Measurements from ENCODE around the gene TRPV4. TPM values are rescaled to one million over a fixed set of nuclear protein-coding genes. Genes with fewer than 3 reads are reported as not detected.

Gene TRPV4
- total RNA-seq, 5 donors from 2014 or later (not counting 1 experiment from before 2014, with no cell fraction given) = not detected

DNA sequence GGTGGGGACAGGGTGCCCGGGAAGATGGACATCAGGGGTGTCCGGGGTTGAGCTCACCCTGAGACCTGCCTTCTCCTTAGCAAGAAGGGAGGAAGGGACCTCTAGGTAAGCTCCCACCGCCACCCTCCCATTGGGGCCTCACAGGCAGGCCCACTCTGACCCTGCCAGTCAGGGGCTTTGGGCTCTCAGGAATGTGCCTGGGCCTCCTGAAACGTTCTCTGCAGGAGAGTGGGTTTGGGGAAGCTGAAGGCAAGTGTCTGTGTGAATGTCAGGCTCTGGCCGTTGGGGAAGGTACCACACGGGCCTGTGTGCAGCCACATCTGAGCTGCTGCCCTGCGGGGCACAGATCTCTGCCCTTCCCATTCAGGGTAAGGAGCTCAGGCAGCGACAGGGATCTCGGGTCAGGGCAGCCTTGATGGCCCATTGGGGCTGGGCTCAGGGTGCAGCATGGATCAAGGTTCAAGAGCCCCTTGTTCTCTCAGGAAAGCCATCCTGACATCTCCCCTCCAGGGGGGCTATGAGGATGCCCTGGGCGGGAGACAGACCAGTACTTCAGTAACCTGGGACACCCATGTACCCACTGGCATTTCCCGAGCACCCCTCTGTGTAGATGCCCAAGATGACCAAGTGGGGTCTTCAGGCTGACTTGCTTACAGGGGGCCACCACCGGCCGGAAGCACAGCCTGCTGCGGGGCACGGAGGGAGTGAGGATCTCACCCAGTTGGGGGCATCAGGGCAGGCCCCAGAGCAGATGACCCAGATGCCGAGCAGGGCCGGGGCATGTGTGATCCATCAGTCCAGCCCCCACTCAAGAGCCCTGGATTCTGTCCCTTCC lies 89.9 kb downstream of the TRPV4 start:
- H3K36me3 Mint-ChIP-seq = no peaks in the 10 kb centered on the region
- ChIA-PET CTCF (no interaction called here), POLR2A (no interaction called here)
- Histone ChIP-seq H3K36me3 (ENCODE audit: control insufficient read depth in 2 of 2, extremely low read depth in 1 of 2, insufficient read depth in 1 of 2, low read length in 1 of 2) (no peaks in the 10 kb centered on the region), H3K4me3 (ENCODE audit: control insufficient read depth in 1 of 2, extremely low read depth in 1 of 2, low read length in 1 of 2) (no peak overlapping the region), H3K9me3 (no peaks in the 10 kb centered on the region), H3K27me3 (replicated peaks in 1 of 2; ENCODE audit: control insufficient read depth in 2 of 2, extremely low read depth in 1 of 2, insufficient read depth in 2 of 2, low read length in 1 of 2) (peaks cover 0 to 18% of the 10 kb centered on the region in 2 experiments), H3K27ac (ENCODE audit: low read length) (no peak overlapping the region), H3K4me1 (ENCODE audit: control insufficient read depth in 1 of 2, extremely low read depth in 1 of 2, insufficient read depth in 2 of 2, low read length in 2 of 2) (no peaks in the 10 kb centered on the region)
- no peak for DNase-seq
- 85% methylated on average over 13 of the region's 17 CpGs for WGBS (ENCODE audit: insufficient coverage)
- H3K4me1 Mint-ChIP-seq = no peaks in the 10 kb centered on the region
- H3K4me3 Mint-ChIP-seq = no peak overlapping the region
- ATAC-seq (replicated peaks in 1 of 4) = no peak
- H3K9me3 Mint-ChIP-seq = no peaks in the 10 kb centered on the region
- peaks cover 0 to 3% of the 10 kb centered on the region in 2 donors for H3K27me3 Mint-ChIP-seq
- no peak overlapping the region for H3K27ac Mint-ChIP-seq

- peaks cover 0 to 6% of the 10 kb centered on the region in 2 donors for H3K27me3 Mint-ChIP-seq
- 82% methylated on average over 4 of the region's 14 CpGs for WGBS (ENCODE audit: insufficient coverage)
- no peak for DNase-seq
- H3K4me3 ChIP-seq (ENCODE audit: control insufficient read depth in 1 of 2, extremely low read depth in 1 of 2, low read length in 1 of 2) = no peak overlapping the region
- H3K4me1 Mint-ChIP-seq = no peaks in the 10 kb centered on the region
- no peaks in the 10 kb centered on the region for H3K9me3 ChIP-seq
- no peaks in the 10 kb centered on the region for H3K4me1 ChIP-seq (ENCODE audit: control insufficient read depth in 1 of 2, extremely low read depth in 1 of 2, insufficient read depth in 2 of 2, low read length in 2 of 2)
- H3K36me3 ChIP-seq (ENCODE audit: control insufficient read depth in 2 of 2, extremely low read depth in 1 of 2, insufficient read depth in 1 of 2, low read length in 1 of 2) = no peaks in the 10 kb centered on the region
- H3K27me3 ChIP-seq (replicated peaks in 1 of 2; ENCODE audit: control insufficient read depth in 2 of 2, extremely low read depth in 1 of 2, insufficient read depth in 2 of 2, low read length in 1 of 2) = peaks cover 0 to 22% of the 10 kb centered on the region in 2 experiments
- ChIA-PET CTCF (no interaction called here), POLR2A (no interaction called here)
- H3K27ac Mint-ChIP-seq = no peak overlapping the region
- H3K9me3 Mint-ChIP-seq = no peaks in the 10 kb centered on the region
- H3K4me3 Mint-ChIP-seq = no peak overlapping the region
- ATAC-seq (replicated peaks in 1 of 4) = no peak
- H3K36me3 Mint-ChIP-seq = no peaks in the 10 kb centered on the region
- H3K27ac ChIP-seq (ENCODE audit: low read length) = no peak overlapping the region
Observed at GRCh38 chr12:109741970-109742703, 91.1 kb downstream of the TRPV4 start.

GRCh38 chr12:109741286-109741969 lies 91.8 kb downstream of the TRPV4 start:
- POLR2A ChIA-PET = no interaction called here
- WGBS (ENCODE audit: insufficient coverage) = 84% methylated on average over 2 of the region's 4 CpGs

DNA sequence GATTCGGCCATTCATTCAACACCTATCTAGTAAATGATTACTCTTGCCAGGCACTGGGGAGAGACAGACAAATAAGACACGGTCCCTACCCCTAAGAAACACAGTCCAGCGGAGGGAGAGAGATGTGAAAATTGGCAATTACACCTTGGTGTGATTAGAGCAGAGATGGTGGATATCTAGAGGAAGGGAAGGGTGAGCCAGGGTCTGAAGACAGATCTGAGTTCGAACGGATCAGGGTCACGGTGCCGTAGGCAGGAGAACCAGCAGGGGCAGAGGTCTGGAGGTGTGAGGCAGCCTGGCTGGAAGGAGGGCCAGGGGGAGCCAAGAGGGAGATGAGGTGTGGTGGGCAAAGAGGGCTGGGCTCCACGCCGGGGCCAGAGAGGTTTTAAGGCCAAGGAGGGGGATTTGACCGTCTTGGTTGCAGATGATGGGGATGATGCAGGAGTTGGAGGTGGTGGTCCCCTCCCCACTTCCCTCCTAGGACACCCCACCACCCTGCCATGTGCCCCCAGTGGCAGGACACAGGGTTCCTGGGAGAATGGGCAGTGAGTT lies 92.4 kb downstream of the TRPV4 start:
- no peak overlapping the region for H3K27ac ChIP-seq (ENCODE audit: low read length)
- DNase-seq = no peak
- H3K36me3 ChIP-seq (ENCODE audit: control insufficient read depth in 2 of 2, extremely low read depth in 1 of 2, insufficient read depth in 1 of 2, low read length in 1 of 2) = no peaks in the 10 kb centered on the region
- Mint-ChIP-seq H3K36me3 (no peaks in the 10 kb centered on the region), H3K4me1 (no peaks in the 10 kb centered on the region), H3K9me3 (no peaks in the 10 kb centered on the region), H3K27me3 (peaks cover 6 to 8% of the 10 kb centered on the region in 2 donors), H3K4me3 (no peak overlapping the region), H3K27ac (no peak overlapping the region)
- ATAC-seq (replicated peaks in 1 of 4) = no peak
- H3K4me3 ChIP-seq (ENCODE audit: control insufficient read depth in 1 of 2, extremely low read depth in 1 of 2, low read length in 1 of 2) = no peak overlapping the region
- ChIA-PET POLR2A (interaction anchor here in 1 of 2 donors (0.7 kb wide), 1 partner anchor 240 kb away, joined by 4 read pairs; no protein-coding TSS in a partner anchor), CTCF (interaction anchor here in 1 of 2 donors (0.6 kb wide), 1 partner anchor 526 kb away, joined by 3 read pairs; no protein-coding TSS in a partner anchor)
- 95% methylated on average over 4 of the region's 10 CpGs for WGBS (ENCODE audit: insufficient coverage)
- no peaks in the 10 kb centered on the region for H3K9me3 ChIP-seq
- H3K27me3 ChIP-seq (replicated peaks in 1 of 2; ENCODE audit: control insufficient read depth in 2 of 2, extremely low read depth in 1 of 2, insufficient read depth in 2 of 2, low read length in 1 of 2) = peaks cover 0 to 35% of the 10 kb centered on the region in 2 experiments
- no peaks in the 10 kb centered on the region for H3K4me1 ChIP-seq (ENCODE audit: control insufficient read depth in 1 of 2, extremely low read depth in 1 of 2, insufficient read depth in 2 of 2, low read length in 2 of 2)

More at GRCh38 chr12:109741286-109741969, 91.8 kb downstream of the TRPV4 start:
- CTCF ChIA-PET = no interaction called here
- no peak for DNase-seq
- no peak for ATAC-seq (replicated peaks in 1 of 4)
- H3K4me1 ChIP-seq (ENCODE audit: control insufficient read depth in 1 of 2, extremely low read depth in 1 of 2, insufficient read depth in 2 of 2, low read length in 2 of 2) = no peaks in the 10 kb centered on the region
- H3K9me3 ChIP-seq = no peaks in the 10 kb centered on the region
- Mint-ChIP-seq H3K4me1 (no peaks in the 10 kb centered on the region), H3K4me3 (no peak overlapping the region), H3K27me3 (peaks cover 4 to 6% of the 10 kb centered on the region in 2 donors), H3K27ac (no peak overlapping the region), H3K36me3 (no peaks in the 10 kb centered on the region), H3K9me3 (no peaks in the 10 kb centered on the region)
- H3K4me3 ChIP-seq (ENCODE audit: control insufficient read depth in 1 of 2, extremely low read depth in 1 of 2, low read length in 1 of 2) = no peak overlapping the region
- H3K27ac ChIP-seq (ENCODE audit: low read length) = no peak overlapping the region
- H3K27me3 ChIP-seq (replicated peaks in 1 of 2; ENCODE audit: control insufficient read depth in 2 of 2, extremely low read depth in 1 of 2, insufficient read depth in 2 of 2, low read length in 1 of 2) = peaks cover 0 to 29% of the 10 kb centered on the region in 2 experiments
- no peaks in the 10 kb centered on the region for H3K36me3 ChIP-seq (ENCODE audit: control insufficient read depth in 2 of 2, extremely low read depth in 1 of 2, insufficient read depth in 1 of 2, low read length in 1 of 2)

DNA sequence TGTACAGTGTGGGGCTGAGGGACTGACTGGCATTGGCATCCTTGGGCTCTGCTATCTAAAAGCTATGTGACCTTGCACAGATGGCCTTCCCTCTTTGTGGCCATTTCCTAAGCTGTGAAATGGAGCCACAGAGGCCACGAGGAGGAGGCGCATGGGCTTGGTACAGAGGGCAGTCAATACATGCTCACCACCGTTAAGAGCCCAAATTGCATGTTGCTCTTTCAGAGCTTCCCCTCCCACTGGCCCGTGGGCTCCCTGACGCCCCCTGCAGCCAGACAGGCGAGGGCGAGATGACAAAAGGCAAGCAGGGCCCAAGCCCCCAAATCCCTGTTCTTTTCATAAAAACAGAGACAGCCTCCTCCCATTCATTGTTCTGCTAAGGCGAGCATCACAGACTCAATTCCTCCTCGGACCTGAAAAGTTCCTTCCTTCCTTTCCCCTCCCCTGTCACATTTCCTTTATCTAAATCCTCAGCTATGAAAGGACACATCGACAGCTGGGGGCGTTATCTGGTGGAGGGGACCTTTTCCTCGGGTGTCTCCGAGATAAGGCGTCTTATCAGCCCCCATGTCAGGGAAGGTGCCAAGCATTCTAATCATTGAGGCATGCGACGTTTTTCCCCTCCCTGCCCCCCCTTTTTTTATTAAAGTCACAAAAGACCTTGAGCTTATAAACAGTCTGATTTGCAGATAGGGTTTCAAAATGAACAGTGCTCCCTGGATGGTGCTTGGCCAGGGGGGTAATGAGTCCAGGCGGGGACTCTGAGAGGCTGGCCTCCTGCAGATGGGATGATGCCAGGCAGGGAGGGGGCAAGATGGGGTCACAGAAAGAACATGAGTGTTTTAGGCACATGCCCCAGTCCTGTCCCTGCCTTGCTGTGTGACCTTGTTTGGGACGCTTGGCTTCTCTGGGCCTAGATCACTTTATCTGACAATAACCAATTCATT lies 93.2 kb downstream of the TRPV4 start:
- H3K9me3 Mint-ChIP-seq = no peaks in the 10 kb centered on the region

More for the DNA sequence above, 93.2 kb downstream of the TRPV4 start:
- CTCF ChIA-PET = interaction anchor here in 1 of 2 donors (0.6 kb wide), 1 partner anchor 527 kb away, joined by 3 read pairs; no protein-coding TSS in a partner anchor
- DNase-seq (peak in 1 of 35 experiments; percentile 17), ATAC-seq (replicated peaks in 1 of 4) (no peak)
- no peak overlapping the region for H3K4me3 Mint-ChIP-seq
- H3K27me3 Mint-ChIP-seq = peaks cover 12 to 16% of the 10 kb centered on the region in 2 donors
- Histone ChIP-seq H3K4me1 (ENCODE audit: control insufficient read depth in 1 of 2, extremely low read depth in 1 of 2, insufficient read depth in 2 of 2, low read length in 2 of 2) (no peaks in the 10 kb centered on the region), H3K9me3 (no peaks in the 10 kb centered on the region), H3K36me3 (ENCODE audit: control insufficient read depth in 2 of 2, extremely low read depth in 1 of 2, insufficient read depth in 1 of 2, low read length in 1 of 2) (no peaks in the 10 kb centered on the region), H3K27ac (ENCODE audit: low read length) (no peak overlapping the region), H3K4me3 (ENCODE audit: control insufficient read depth in 1 of 2, extremely low read depth in 1 of 2, low read length in 1 of 2) (no peak overlapping the region), H3K27me3 (replicated peaks in 1 of 2; ENCODE audit: control insufficient read depth in 2 of 2, extremely low read depth in 1 of 2, insufficient read depth in 2 of 2, low read length in 1 of 2) (peaks cover 0 to 42% of the 10 kb centered on the region in 2 experiments)
- no peaks in the 10 kb centered on the region for H3K36me3 Mint-ChIP-seq
- POLR2A ChIA-PET = interaction anchor here in 1 of 2 donors (0.7 kb wide), 1 partner anchor 239 kb away, joined by 4 read pairs; no protein-coding TSS in a partner anchor
- no peak overlapping the region for H3K27ac Mint-ChIP-seq
- H3K4me1 Mint-ChIP-seq = no peaks in the 10 kb centered on the region
- WGBS (ENCODE audit: insufficient coverage) = 26% methylated on average over 8 of the region's 18 CpGs
